ENCODE results near the gene ZIC5.

The ZIC5 gene

DNA sequence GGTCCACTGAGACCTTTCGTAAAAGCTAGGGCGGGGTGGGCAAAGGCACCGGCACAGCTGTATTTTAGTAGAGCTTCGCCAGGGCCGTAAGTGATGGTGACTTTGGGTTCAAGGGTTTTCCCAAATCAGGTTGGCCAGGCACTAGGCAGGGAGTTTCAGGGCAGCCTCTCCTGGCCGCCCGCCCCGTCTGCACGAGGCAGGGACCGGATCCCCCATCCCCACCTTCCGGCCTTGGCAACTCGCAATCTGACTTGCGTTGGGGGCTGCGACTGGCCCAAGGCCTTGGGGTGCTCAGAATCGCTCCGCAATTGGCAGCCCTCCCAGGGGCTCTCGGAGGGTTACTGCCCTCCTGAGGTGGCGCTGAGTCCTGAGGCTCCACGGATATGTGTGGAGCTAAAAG lies 4.1 kb upstream of the ZIC5 start:
- no peak for DNase-seq

DNA sequence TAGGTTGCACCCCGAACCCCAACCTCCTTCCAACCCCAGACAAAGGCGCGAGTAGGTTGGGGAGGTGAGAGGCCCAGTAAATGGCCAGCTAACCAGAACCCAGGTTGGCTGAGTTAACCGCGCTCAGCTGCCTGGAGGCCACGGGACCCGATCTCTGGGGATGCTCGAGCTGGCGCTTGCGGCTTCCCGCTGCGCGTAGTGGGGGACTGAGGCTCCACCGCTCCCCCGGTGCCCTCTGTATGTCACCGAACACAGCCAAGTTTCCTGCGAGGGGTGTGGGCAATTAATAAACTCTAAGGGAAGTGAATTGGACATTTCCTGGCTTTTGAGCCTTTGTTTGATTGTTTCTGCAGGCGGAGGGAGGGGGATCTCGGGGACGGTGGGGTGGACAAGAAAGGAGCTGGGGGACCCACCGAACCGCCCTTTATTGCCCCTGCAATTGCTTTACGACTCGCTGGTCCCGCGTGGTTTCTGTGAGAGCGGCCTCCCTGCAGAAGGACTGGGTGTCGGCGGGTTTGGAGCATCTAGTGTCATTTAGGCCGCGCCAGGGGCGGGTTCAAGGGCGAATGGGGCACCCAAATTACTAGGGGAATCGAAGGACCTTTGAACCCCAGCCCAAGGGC lies 3.5 kb upstream of the ZIC5 start:
- DNase-seq = no peak

DNA sequence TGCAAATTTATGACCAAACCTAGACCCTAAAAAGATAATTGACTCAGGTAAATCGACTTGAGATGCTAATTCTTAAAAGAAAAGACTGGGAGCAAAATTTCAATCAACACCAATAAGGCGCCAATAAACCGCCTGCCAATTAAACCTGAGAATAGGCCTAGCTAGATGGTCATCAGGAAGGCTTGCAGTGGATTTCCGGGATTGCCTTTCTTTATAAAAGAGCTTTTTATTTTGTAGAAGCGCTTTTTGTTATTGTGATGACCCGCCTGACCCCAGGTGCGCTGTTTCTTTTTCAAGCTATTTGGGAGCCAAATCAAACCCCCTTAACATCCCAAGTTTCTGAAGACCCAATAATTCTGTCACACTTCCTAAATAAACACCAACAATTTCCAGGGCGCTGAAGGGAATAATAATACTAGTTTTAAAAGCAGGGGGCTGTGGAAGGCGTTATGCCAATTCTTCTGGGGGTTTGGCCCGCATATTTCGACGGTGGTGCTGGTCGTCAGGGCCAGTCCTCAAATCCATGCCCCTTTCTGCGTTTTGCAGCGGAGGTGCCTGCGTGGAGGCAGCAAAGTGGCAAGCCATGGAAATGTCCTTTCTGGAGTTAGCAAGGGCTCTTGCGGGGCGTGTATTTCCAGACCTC lies 2.9 kb upstream of the ZIC5 start:
- no peak for DNase-seq

DNA sequence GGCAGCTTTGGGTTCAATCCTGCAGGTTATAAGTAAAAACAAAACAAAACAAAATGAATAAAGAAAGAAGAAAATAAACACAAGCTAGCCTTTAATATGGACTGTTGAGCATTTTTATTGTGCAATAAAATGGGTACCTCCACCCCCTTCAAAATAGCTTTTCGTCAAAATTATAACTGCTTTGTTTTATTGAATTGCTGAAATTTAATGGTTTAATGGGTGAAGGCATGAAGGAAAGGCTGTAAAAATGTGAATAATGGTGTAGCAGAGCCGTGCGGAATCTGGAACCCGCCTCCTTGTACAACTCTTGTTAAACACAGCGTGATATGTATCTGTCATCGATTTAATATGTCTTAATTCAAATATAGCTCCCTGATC lies 2.2 kb upstream of the ZIC5 start:
- no peak for DNase-seq

DNA sequence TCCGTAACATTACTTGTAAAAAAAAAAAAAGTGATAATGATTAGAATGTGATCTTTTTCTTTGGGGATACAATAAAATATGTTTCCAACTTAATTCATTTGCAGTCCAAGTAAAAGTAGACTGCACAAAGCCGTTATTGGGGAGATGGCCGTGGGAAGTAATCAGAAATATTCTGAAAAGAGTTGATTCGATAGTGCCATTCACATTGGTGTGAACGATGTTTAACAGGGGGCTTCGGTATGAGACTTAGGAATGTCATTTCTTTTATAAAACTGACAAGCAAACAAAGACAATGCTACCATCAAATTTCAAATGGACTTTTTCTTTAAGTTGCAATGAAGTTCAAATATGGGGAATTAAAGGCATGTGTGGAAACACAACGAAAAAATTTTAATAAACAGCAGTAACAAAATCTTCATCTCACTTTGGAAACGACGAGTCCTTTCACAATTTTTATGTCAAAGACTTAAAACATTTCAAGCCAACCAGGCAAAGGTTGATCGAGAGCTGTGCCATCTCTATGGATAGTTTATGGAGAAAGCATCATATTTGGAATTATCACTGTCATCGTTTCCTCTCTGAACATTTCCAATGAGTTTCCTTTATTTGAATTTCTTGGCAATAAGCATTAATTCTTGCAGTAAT lies 1.7 kb upstream of the ZIC5 start:
- DNase-seq = no peak

DNA sequence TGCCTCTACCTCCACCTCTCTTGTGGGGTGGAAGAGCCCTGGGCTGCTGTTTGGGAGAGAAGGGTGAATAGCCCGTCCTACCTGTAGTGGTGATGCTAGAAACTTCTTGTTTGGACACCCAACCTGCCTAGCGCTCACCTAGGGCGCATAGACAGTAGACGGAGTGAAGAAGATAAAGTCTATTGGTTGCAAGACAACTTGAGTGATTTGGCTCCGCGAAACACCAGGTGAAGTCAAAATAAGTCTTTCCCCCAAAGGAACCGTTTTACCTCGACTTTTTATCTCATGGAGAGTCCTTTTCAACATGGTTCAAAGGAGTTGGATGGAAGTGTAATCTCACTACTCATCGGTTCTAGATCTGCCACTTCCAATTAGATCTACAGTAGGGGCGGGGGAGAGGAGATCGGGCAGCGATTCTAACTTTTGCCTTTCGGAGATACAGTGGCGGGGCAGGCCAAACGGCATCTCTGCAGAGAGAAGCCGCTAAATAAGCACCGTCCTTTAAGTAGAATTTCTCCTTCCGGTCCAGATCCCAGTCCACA lies 694 bp upstream of the ZIC5 start:
- no peak for DNase-seq

DNA sequence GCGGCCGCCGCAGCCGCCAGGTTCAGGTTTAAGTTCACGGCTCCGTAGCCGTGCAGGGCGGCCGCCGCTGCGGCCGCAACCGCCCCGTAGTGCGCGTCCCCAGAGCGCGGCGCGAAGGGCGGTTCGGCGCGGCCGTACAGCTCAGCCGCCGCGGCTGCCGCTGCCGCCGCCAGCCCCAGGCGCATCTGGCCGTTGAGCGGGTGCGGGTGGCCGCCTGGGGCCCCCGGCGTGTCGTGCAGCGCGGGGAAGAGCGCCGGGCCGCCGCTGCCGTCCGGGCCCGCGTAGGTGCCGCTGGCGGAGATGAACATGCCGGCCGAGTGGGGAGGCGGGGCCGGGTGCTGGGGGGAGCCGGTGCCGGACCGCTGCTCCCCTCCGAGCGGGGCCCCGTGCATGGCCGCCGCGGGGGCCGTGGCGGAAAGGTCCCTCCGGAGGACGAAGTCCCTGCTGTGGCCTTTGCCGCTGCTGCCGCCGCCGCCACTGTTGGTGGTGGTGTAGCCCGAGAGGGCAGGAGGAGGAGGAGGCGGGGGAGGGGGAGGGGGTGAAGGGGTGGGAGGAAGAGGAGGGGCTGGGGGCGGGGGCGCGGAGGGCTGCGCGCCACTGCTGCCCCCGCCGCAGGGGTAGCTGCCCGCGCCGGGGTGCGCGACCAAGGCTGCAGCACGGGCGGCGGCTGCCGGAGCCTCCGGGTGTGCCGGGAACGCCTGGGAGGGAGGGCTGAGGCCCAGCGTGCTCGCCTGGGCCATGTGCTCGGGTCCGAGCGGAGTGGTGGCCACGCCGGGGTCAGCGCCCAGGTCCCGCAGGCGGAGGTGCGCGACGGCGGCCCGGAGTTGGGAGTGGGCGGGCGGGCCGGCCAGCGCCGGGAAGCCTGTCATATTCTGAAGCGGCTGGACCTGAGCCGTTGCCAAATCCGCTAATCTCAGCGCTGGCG lies 654 bp downstream of the ZIC5 start:
- DNase-seq = no peak

DNA sequence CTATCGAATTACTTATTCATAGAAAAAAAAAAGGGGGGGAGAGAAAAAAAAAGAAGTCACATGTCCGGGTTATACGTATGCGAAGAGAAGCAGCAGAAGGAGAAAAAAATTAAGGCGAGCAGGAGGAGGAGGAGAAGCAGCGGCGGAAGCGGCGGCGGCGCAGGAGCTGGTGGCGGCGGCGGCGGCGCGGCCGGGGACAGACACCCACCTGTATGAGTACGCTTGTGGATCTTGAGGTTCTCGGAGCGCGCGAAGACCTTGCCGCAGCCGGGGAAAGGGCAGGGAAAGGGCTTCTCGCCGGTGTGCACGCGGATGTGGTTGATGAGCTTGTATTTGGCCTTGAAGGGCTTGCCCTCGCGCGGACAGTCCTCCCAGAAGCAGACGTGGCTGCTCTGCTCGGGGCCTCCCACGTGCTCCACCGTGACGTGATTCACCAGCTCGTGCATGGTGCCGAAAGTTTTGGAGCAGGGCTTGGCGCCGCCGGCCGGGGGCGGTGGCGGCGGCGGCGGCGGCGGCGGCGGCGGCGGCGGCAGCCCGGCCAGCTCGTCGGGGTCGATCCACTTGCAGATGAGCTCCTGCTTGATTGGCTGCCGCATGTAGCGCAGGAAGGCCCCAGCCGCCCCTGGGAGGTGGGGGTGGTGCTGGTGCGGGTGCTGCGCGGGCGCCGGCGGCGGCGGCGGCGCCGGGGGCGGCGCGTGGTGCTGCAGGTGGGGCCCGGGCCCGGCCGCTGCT lies 1.5 kb downstream of the ZIC5 start:
- peak; percentile 23 for DNase-seq

DNA sequence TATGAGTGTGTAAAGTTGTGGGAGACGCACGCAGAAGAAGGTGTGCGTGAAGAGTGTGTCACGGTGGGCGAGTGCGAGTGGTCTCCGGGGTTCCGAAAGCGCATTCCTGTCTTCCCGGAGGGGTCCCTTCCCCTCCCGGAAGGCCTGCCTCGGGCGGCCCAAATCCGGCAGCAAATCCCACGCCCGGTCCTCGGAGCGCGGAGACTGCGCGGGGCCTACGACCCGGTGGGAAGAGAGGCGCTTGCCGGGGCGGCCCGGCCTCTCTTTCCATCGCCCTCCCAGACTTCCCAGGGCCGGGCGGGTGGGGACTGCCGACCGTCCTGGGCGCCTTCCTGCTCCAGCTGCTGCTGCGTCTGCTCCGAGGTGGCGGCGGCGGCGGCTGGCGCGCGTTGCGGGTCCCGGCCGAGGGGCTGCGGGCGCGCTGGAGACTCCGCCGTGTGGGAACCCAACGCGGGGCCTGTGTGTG lies 2.1 kb downstream of the ZIC5 start:
- no peak for DNase-seq

DNA sequence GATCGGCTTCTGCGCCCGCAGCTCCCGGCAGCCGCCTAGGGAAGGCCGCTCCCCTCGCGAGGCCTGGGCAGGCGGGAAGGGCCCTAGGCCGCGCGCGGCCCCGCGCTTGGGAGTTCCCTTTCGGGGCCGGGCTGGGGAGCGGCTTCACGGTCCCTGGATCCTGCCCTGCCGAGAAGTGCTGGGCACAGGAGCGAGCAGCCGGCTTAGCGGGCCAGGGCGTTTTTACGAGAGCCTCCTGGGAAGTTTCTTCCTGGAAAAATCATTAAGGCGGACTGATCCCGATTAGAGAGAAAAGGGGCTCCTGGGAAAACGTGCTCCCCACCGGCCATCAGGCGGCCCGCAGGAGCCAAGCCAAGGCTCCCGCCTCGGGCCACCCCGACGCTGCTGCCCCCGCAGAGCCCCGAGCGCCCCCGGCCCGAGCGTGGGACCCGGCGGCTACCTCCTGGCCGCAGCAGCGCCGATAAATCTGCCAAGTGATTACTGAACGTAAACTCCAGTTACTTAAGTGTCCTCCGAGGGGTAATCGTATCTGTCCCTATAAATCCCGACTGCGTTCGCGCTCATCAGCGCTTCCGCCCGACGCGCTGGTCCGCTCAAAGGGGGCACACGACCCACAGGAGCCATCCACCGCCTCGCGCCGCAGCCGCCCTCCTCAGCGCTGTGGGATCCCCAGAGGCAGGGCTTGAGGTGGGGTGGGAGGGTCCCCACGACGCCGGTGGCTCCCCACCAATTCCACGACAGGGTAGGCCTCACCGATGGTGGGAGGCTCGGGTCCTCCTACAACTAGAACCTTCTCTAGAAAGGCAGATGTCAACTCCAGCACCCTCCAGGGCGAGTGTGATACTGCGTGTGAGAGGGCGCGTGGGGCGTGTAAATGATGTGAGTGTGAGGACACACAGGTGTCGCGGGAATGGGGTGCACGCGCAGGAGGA lies 2.8 kb downstream of the ZIC5 start:
- no peak for DNase-seq

DNA sequence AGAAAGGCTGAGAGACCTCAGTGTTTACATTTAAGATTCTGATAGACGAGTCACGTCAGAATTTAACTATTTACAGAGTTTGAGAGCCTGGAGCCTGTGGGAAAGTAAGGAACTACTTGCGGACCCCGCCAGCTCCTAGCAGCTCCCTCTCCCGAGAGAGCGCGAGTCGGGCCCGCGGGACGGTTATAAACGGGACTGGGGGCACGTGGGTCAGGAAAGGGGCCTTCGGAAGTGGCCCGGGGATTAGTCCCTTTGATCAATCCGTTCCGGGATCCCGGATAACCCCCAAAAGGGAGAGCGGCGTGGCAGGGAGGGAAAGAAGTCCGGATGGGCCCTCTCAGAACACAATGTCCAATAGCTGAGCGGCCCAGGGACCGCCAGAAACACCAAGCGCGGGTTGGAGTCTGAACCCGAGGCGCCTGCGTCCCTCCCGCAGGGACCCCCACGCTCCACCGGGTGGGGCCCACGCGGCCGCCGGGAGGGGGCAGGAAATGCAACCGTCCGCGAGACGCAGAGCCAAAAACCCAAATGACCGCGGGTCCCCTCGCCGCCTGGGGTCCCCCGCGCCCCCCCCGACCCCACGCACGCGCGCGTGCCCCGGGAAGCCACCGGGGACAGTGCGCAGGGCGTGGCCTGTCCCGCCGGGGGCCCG lies 3.6 kb downstream of the ZIC5 start:
- DNase-seq = no peak

DNA sequence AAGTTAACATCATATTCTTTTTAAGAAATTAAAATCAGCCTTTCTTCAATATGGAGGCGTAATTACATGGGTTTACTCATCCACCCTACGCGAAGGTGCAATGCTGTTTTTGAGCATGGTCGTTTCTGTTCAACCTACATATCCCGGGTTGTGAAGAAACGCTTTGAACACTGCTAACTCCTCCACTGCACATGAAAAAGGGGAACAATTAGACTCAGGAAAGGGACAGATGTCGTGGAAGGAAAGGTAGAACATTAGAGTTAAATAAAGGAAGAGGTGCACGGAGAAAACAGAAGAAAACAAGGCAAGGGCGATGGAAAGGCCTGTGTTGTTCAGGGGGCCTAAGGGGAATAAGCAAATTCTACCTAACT lies 4.1 kb downstream of the ZIC5 start:
- no peak for DNase-seq

DNA sequence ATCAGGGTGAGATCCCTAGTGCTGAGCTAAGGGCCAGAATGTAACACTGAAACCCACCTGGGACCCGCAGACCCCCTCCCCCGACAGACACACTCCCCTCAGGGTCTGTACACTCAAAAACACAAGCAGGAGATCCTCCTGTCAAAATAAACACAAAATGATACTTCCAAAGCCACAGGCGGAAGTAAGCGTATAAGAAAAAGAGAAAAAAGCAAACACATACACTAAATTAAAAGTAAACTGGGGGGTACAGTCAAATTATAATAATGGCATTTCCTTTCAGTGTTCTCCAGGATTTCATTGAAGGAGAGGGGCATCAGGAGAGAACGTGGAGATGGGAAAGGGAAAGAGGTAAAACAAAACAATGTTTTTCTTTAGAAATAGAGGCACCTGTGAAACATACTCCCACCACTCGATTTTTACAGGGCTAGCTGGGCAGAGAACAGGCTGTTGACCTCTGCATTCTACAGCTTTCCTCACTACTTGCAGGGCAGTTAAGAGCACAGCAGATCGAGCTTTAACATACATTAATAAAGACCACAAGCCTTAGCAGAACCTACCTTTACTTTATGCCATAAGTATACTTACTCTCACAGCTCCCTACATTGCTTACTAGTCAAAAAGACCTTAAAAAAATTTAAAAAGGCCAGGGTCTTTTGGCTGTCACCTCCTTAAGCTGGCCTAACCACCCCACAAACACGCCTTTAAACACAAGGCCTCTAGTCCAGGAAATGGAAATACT lies 5.3 kb downstream of the ZIC5 start:
- no peak for DNase-seq

DNA sequence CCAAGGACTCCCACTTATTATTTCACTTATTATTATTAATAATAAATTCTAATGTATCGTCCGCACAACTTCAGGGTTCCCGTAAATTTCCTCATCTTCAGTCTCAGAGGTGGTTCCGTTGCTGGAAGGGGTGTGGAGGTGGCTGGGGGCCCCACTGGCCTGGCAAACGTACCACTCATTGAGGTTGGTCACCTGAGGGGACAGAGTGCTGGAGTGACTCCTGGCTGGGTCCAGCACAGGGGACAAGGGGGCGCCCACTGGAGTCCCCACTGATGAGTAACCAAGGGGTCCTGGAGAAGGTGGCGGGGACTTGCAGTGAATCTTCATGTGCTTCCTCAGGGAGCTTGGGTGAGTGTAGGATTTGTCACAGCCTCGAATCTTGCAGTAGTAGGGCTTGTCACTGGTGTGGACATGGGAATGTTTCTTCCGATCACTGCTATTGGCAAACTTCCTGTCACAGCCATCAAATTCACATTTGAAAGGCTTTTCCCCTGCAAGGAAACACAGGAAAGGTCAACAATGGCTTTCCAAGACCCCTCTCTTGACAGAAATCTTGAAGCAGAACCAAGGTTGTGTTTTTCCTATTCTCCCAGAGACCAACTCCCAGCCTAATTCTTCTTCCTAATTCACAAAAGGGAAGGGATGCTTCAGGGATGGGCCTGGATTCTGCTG lies 6.1 kb downstream of the ZIC5 start:
- no peak for DNase-seq

DNA sequence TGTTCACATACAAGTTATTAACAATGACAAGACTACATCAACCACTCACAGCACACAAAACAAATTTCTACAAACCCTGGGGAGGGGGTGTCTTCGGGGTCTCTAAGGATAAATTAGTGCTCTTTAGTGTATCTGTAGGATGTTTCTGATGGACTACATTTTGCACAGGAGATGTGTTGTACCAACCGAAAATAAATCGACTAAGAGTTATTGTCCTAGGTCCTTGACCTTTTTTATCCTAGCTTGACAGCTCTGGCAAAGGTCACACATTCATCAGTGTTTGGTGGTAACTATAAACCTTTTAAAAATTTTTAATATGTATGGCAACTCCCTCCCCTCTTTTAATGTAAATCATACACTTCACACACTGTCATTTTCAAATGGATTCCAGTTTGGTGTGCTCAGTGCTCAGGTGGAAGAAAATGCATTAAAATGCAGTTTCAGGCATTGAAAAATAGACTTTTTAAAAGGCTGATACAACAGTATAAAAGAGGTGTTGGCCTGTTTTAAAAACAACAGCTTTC lies 7.7 kb downstream of the ZIC5 start:
- DNase-seq = no peak

DNA sequence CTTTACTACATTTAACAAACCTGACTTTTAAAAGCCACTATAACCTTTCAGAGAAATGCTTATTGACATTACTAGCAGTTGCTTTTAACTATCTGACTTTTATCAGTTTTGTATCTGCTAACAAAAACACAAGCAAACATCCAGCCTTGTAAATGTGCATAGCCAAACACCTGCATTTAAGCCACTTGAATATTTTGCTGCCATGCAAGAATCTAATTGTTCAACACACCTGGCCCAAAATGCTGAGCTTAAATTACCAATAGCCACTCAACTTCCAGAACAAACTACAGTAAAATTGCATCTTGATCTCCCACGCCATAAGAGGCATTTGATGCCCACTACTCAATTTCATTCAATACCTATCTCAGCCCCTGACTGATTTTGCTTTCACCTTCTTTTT lies 9.3 kb downstream of the ZIC5 start:
- DNase-seq = peak; percentile 56

DNA sequence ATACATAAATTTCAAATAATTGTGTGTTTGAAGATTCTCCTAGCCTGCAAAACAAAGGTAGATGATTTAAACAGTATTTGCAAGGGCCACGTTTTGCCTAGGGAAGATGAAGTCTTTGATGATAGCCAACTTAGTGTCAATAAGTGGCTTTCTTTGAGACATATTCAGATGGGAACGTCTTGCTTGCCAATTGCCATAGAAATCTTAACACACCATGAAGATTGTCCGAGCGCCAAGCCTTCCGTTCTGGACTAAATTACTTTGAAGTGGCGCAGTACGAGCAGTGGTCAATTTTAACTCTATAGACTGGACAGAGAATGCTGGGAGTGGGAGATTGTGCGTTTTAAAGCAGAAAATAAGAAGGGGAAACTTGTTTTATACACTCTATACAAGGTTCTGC lies 9.9 kb downstream of the ZIC5 start:
- DNase-seq = no peak

DNA sequence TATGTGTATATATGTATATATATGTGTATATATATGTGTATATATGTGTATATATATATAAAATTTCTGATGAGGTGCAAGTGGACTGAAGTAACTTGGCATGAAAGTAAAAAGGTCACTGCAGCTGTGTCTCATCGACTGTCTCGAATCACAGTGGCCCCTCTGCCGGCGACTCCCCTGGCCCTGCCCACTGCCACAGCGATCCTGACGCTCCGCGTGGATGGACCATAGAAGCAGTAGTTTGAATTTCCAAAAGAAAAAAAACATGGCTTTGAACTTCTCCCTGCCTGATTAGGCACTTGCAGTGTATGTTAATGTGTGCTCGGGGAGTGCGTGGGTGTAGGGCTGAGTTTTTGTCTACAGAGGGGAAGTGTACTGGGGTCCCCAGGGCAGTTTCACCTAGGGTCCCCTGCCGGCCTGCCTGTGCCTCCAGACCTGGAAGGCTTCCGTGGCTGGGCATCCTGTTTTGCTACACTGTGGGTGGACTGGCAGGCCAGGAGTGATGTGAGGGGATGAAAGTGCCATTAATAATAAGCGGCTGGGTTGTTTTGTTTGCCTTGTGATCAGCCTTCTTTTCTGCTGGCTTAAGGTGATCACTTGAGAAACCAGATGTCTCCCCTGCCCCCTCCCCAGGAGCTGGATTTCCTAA lies 10.8 kb downstream of the ZIC5 start:
- DNase-seq = no peak

All from NCI-H187 treated with DMSO at 0.1 percent for 48 hours (cell line).